Neural cell (in vitro differentiated cells): ENCODE measurements around the gene GRIK3.

ENCODE experiments used
- CTCF ChIP-seq: fragments of 450-650 bp; IDR thresholded peaks from 2 replicates; pipeline ENCODE4 v1.5.1; 2014; ENCODE audit warnings: antibody characterized with exemption, mild to moderate bottlenecking, moderate library complexity; ENCODE audit not compliant: poor library complexity, severe bottlenecking
- EZH2 ChIP-seq: fragments of 200-600, 300-800 bp; shearing (Covaris generic), sonication (generic); IDR thresholded peaks from 2 replicates; pipeline ENCODE4 v1.6.1; 2014; ENCODE audit warnings: antibody characterized with exemption, low read length, borderline replicate concordance, mild to moderate bottlenecking; ENCODE audit not compliant: insufficient read depth, poor library complexity, severe bottlenecking

- no peak for TF ChIP-seq CTCF
- no peak for TF ChIP-seq EZH2
These were observed 171.3 kb downstream of the GRIK3 start for GRCh38 chr1:36863061-36863460.
